ENCODE measurements around the gene SLC30A3.

Gene SLC30A3

DNA sequence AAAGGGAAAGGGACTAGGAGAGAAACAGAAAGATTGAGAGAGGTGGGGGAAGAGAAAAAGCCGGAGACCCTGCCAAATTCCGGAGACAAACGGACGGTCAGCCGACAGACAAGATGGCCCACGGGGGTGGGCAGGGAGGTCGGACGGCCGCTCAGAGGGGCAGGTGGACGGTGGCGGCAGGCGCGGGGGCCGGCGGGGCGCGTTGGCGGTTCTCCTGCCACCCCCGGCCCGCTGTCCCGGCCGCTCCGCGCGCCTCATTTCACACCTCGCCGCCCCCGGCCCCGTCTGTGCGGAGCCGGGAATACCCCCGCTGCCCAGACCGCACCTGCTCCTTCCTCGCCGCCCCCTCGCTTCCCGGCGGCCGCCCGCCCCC is 935 bp downstream of the SLC30A3 start:
- DNase-seq (no peak), ATAC-seq (replicated peaks) (no peak)
- Mint-ChIP-seq H3K36me3 (ENCODE audit: insufficient read depth) (peaks cover 6% of the 10 kb centered on the region), H3K27me3 (peaks cover 68 to 72% of the 10 kb centered on the region in 2 donors), H3K27ac (no peak overlapping the region), H3K9me3 (no peaks in the 10 kb centered on the region), H3K4me3 (peak overlapping the region; percentile 73 to 84), H3K4me1 (ENCODE audit: low read depth in 2 of 2) (peaks cover 22 to 27% of the 10 kb centered on the region in 2 donors)

DNA sequence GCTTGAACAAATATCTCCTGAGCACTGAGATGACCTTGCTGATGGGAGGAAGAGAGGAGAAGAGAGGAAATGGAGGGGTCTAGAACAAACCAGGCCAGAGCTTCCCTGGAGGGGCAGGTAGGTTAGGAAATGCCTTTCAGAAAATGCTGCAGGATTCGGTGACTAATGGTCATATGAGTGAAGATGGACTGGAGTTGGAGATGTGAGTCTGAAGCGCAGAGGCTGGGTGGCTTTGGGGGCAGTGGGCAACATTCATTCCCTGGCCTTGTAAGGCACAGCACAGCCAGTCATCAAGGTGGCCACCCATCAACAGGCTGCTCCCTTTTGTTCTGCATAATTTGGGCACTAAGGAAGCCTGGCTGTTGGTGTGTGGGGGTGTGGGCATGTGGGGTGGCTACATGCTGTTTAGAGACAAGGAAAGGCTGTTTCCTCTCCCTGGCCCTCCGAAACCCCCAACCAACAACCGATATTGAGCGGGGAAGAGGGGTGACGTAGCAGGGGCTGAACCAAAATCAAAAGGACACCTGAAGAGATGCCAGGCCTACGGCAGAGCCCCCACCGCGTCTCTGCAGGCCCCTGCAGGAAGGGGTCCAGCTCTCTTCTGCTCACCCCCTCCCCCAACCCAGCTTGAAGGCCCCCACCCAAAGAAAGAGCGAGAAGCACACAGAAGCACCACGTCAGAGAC is 1.5 kb downstream of the SLC30A3 start:
- Mint-ChIP-seq H3K9me3 (no peaks in the 10 kb centered on the region), H3K36me3 (ENCODE audit: insufficient read depth) (peaks cover 6% of the 10 kb centered on the region), H3K27ac (no peak overlapping the region), H3K4me3 (peak overlapping the region; percentile 73 to 84), H3K27me3 (peaks cover 73 to 77% of the 10 kb centered on the region in 2 donors), H3K4me1 (ENCODE audit: low read depth in 2 of 2) (peaks cover 22 to 27% of the 10 kb centered on the region in 2 donors)
- ATAC-seq (replicated peaks) (no peak), DNase-seq (no peak)

DNA sequence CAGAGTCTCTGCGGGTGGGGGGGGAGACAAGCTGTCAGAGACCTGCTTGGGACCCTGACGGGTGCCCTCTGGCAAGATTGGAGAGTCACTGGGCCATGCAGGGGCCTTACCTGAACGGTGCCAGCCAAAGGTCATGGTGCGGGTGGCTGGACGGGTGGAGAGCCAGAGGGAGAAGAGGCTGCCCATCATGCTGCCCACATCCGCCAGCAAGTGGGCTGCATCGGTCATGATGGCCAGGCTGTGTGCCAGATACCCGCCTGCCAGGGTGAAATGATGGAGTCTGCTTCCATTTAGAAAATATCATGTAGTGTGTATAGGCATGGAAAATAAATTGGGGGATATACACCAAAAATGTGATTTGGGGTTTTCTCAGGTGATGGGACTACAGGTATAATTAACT is 4.8 kb downstream of the SLC30A3 start:
- no peak for DNase-seq
- Mint-ChIP-seq H3K4me1 (ENCODE audit: low read depth in 2 of 2) (peaks cover 10 to 13% of the 10 kb centered on the region in 2 donors), H3K36me3 (ENCODE audit: insufficient read depth) (peaks cover 6% of the 10 kb centered on the region), H3K4me3 (no peak overlapping the region), H3K9me3 (no peaks in the 10 kb centered on the region), H3K27me3 (peaks cover 78 to 88% of the 10 kb centered on the region in 2 donors), H3K27ac (no peak overlapping the region)
- ATAC-seq (replicated peaks), result no peak

DNA sequence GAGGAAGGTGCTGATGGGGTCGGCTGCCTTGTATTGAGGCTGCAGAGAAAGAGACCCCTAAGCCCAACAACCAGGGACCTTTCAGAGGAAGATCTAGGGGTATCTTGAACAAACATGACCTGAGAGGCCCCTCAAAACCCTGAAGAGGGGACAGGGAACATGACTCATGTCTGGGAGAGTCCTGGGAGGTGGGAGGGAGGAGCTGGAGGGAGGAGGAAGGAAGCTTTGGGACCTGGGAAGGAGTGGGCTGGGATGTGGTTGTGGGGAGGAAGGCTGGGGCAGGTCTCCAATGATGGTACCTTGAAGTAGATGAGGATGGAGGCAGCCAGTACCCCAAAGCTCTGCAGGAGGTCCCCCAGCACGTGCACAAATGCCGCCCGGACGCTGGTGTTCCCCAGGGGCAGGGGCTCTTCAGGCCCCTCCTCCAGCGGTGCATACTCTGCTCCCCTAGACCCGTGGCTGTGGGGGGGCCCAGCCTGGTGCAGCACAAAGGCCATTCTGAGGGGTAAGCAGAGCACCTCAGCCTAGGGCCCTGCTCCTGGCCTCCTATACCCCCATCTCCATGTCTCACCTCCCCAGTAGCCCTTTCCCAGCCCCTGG is 5.9 kb downstream of the SLC30A3 start:
- Mint-ChIP-seq H3K27me3 (peaks cover 78 to 84% of the 10 kb centered on the region in 2 donors), H3K4me1 (ENCODE audit: low read depth in 2 of 2) (peaks cover 9 to 12% of the 10 kb centered on the region in 2 donors), H3K4me3 (no peak overlapping the region), H3K27ac (no peak overlapping the region), H3K36me3 (ENCODE audit: insufficient read depth) (peaks cover 6% of the 10 kb centered on the region), H3K9me3 (no peaks in the 10 kb centered on the region)
- no peak for DNase-seq
- no peak for ATAC-seq (replicated peaks)

DNA sequence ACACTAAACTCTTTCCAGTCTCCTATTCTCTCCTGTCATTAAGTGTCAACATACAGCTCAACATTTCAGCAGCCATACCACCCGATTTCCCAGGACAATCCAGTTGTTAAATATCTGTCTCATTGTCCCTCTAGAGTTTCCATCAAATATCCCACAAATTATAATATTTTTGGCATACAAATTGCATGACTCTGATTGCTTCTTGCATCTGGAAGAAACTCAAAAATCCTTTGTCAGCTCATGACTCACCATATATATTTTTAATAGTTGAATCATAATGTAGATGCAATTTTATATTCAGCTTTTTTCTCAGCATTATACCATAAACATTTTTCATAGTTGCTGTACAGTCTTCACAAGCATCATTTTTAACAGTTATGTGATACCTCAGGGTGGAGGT is 7.2 kb downstream of the SLC30A3 start:
- DNase-seq (no peak), ATAC-seq (replicated peaks) (no peak)
- H3K27me3 Mint-ChIP-seq, result peaks cover 79 to 84% of the 10 kb centered on the region in 2 donors
- H3K4me1 Mint-ChIP-seq (ENCODE audit: low read depth in 2 of 2), result peaks cover 0 to under 1% of the 10 kb centered on the region in 2 donors
- H3K4me3 Mint-ChIP-seq, result no peak overlapping the region
- no peak overlapping the region for H3K27ac Mint-ChIP-seq
- no peaks in the 10 kb centered on the region for H3K9me3 Mint-ChIP-seq
- H3K36me3 Mint-ChIP-seq (ENCODE audit: insufficient read depth), result peaks cover 3% of the 10 kb centered on the region

DNA sequence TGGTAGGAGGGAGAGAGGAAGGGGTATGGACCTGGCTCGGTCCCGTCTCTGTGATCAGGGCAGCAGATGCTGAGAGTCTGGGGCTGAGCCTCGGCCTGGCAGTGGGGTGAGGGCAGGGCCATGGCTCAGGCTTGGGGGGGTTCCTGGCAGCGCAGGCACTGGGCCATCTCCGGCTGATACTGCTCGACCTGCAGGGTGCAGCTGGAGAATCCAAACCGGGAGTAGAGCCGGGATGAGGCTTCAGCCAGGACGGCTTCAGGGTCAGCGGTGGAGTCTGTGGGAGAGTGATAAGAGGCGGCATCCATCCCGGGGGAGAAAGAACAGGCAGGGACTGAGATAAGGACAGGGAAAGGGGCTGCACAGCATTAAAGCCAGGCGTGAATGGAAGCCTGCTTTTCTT is 7.7 kb downstream of the SLC30A3 start:
- H3K27me3 Mint-ChIP-seq, result peaks cover 76 to 83% of the 10 kb centered on the region in 2 donors
- no peaks in the 10 kb centered on the region for H3K9me3 Mint-ChIP-seq
- H3K4me1 Mint-ChIP-seq (ENCODE audit: low read depth in 2 of 2), result no peaks in the 10 kb centered on the region
- no peak for ATAC-seq (replicated peaks)
- no peak overlapping the region for H3K4me3 Mint-ChIP-seq
- H3K36me3 Mint-ChIP-seq (ENCODE audit: insufficient read depth), result peaks cover 3% of the 10 kb centered on the region
- no peak overlapping the region for H3K27ac Mint-ChIP-seq
- no peak for DNase-seq

DNA sequence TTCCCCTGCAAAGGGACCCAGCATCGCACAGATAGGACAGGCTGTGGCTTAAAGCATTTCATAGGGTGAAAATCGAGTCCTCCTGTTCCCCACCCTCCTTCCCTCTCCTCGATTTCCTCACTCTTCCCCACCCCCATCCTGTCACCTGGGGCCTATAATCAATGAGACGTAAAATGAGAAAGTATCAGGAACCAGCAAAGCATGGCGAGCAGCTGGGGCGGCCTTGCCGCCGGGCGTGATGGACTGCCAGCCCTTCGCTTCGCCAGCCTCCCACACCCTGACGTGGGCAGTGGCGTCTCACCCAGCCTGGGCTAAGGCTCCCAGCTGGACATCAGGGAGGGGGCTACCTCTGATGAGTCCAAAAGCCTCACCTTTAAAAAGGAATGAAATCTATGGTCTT is 11.1 kb downstream of the SLC30A3 start:
- no peak for ATAC-seq (replicated peaks)
- no peak for DNase-seq
- Mint-ChIP-seq H3K9me3 (no peaks in the 10 kb centered on the region), H3K4me1 (ENCODE audit: low read depth in 2 of 2) (no peaks in the 10 kb centered on the region), H3K27ac (no peak overlapping the region), H3K4me3 (no peak overlapping the region), H3K36me3 (ENCODE audit: insufficient read depth) (peaks cover 6% of the 10 kb centered on the region), H3K27me3 (peaks cover 49% of the 10 kb centered on the region in 2 donors)

DNA sequence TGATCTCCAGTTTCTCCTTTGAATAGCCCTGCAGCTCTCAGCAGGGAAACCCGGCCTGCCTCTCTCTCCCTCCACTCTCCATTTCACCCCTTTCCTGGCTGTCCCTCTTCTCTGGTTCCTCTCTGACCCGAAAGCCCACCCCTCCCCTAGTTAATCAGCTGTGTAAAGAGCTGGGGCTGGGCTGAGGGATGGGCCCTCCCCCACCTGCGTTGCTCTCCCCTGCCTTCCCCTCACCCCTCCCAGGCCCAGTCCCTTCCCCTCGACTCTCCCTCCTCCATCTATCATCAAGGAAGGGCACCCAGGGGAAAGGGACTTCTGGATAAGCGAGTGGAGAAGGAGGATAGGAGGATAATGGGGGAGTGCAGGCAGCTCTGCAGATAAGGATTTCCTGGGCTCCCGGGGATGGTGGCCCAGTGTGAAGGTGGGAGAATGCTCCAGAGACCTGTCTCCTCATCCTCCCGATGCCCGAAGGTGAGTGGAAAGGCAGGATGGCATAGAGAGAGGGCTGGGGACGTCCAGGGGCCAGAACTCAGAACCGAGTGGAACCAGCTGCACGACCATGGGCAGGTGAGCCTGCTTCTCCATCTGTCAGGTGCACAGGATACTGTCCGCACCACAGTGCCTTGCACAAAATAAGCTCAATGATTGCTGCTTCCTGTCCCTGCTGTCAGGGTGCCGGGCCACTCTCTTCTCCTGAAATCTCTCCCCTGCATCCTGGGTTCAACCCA is 12.0 kb downstream of the SLC30A3 start:
- Mint-ChIP-seq H3K4me3 (no peak overlapping the region), H3K27me3 (peaks cover 39 to 41% of the 10 kb centered on the region in 2 donors), H3K4me1 (ENCODE audit: low read depth in 2 of 2) (no peaks in the 10 kb centered on the region)

DNA sequence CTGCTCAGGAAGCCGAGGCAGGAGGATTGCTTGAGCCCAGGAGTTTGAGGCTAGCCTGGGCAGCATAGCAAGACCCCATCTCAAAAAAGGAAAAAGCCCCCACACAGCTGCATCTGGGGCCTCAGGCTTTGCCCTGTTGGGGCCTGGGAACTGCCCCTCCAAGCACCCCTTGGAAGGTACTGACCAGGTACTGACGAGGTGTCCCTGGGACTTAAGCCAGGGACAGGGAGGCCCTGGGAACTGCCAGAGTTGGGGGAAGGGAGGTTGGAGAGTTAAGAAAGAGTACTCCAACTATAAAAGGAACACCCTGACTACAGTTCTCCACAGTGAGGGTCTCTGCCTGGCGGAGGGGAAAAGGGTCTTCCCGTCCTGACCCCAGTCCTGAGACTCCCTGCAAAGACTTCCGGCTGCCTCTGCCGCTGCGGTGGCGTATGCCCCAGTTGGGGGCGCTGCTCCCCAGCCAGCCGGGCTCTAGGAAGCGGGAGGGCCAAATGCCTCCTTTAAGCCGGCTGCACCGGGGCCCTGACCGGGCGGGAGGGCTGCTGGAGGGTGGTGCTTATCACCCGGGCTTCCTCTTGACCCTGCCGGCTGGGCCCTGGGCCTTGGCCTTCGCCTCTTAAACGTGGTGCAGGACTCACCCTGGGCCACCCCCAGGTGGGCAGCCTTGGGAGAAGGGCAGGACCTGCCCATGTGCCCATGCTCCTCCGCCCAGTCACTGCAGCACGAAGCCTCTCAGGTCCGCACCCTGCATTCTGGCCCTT is 12.8 kb downstream of the SLC30A3 start:
- ATAC-seq (replicated peaks), result peak; percentile 54
- peaks cover 32 to 33% of the 10 kb centered on the region in 2 donors for H3K27me3 Mint-ChIP-seq
- peaks cover 6% of the 10 kb centered on the region for H3K36me3 Mint-ChIP-seq (ENCODE audit: insufficient read depth)
- no peaks in the 10 kb centered on the region for H3K4me1 Mint-ChIP-seq (ENCODE audit: low read depth in 2 of 2)
- DNase-seq, result peak; percentile 25 to 33 (median 33)
- no peak overlapping the region for H3K4me3 Mint-ChIP-seq
- peak overlapping the region in 1 of 2 donors; percentile 71 for H3K27ac Mint-ChIP-seq
- H3K9me3 Mint-ChIP-seq, result no peaks in the 10 kb centered on the region

More for the DNA sequence above, 12.0 kb downstream of the SLC30A3 start:
- Mint-ChIP-seq H3K27ac (peak overlapping the region in 1 of 2 donors; percentile 71), H3K9me3 (no peaks in the 10 kb centered on the region), H3K36me3 (ENCODE audit: insufficient read depth) (peaks cover 6% of the 10 kb centered on the region)
- no peak for ATAC-seq (replicated peaks)
- no peak for DNase-seq

DNA sequence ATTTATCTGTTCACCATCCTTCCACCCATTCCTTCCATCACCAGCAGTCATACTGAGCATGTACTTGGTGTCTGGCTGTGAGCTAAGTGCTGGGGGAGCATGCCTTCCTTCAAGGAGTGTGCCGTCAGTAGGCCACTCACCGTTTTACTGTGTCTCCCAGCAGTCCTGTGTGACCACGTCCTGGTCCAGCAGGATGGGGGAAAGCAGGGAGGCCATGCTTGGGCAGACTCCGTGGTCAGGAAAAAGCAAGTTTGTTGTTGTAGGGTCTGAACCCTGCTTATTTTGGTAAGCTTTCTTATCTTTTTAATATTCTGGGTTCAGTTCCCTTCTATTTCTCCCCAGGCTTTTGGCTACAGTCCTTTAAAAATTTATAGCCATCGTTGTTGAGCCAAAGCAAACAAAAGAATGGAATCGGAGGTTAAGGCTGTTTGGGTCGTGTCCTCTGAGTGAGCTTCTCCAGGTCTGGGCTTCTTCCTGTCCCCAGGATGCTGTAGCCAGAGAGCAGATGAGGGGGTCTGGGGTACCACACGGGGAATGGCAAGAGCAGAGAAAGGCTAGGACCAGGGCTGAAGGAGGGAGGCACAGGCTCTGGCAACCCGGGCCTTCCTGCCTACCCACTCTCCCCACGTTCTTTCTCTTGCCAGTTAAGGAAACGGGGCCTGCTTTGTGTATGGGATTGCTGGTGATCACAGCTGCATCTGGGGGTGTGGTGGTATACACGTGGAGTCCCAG is 13.5 kb downstream of the SLC30A3 start:
- Mint-ChIP-seq H3K9me3 (no peaks in the 10 kb centered on the region), H3K4me1 (ENCODE audit: low read depth in 2 of 2) (no peaks in the 10 kb centered on the region), H3K27ac (no peak overlapping the region), H3K36me3 (ENCODE audit: insufficient read depth) (peaks cover 6% of the 10 kb centered on the region), H3K27me3 (peaks cover 24 to 26% of the 10 kb centered on the region in 2 donors), H3K4me3 (no peak overlapping the region)
- ATAC-seq (replicated peaks), result no peak
- no peak for DNase-seq

DNA sequence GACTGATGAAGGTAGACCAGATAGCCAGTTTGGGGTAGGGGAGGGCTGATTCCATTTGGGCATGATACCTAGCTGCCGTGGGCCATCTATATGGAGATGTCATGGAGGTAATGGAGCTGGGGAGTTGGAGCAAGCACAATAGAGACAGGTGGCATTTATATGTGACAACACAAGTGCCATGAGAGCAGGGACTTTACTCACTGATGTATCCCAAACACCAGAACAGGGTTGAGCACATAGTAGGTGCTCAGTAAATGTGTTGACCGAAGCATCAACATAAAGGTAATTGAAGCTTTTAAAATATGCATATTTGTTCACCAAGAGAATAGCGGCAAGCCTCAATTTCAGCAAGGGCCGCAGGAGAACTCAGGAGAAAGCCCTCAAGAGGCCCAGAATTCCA is 15.0 kb downstream of the SLC30A3 start:
- Mint-ChIP-seq H3K4me3 (no peak overlapping the region), H3K4me1 (ENCODE audit: low read depth in 2 of 2) (no peaks in the 10 kb centered on the region), H3K27ac (no peak overlapping the region), H3K27me3 (peaks cover 18 to 22% of the 10 kb centered on the region in 2 donors), H3K9me3 (no peaks in the 10 kb centered on the region), H3K36me3 (ENCODE audit: insufficient read depth) (peaks cover 10% of the 10 kb centered on the region)
- ATAC-seq (replicated peaks) (no peak), DNase-seq (no peak)

DNA sequence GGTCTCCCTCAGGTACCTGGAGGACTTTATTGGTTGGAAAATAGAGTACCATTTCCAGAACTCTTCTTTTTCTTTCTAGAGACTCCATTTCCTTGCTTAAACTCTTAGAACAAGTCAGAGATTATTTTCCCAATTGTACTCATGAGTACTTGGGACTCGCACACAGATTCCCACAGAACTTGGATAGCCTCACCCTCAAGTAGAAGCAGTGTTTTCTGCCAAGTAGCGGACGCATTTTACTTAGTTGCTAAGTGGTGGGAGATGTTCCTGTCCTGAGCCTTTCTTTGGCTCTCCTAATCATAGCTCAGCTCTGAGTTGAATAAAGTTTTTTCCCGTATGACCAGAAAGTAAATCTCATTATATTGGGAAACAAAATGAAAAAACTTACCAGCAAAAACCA is 17.2 kb downstream of the SLC30A3 start:
- peaks cover 16% of the 10 kb centered on the region for H3K36me3 Mint-ChIP-seq (ENCODE audit: insufficient read depth)
- H3K27ac Mint-ChIP-seq, result no peak overlapping the region
- peaks cover 4 to 7% of the 10 kb centered on the region in 2 donors for H3K27me3 Mint-ChIP-seq
- no peaks in the 10 kb centered on the region for H3K9me3 Mint-ChIP-seq
- ATAC-seq (replicated peaks) (no peak), DNase-seq (no peak)
- H3K4me3 Mint-ChIP-seq, result no peak overlapping the region
- H3K4me1 Mint-ChIP-seq (ENCODE audit: low read depth in 2 of 2), result peaks cover 0 to 6% of the 10 kb centered on the region in 2 donors

DNA sequence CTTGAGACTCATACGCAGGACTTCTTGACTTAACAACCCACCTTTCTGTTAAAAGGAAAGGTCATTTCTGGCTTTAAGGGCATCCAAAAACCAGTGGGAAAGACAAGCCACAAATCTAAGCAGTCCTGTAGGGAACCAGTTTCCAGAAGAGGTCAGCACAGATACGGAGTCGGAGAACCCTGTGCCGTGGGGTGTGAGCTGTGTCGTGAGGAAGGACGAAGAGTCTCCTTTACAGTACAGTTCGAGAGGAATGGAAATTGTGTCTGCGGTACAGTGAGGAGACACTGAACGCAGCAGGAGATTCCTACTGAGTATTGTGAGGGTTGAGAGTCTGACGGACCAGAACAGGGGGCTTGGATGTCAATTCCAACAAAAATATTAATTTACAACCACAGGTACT is 17.7 kb downstream of the SLC30A3 start:
- peaks cover 20% of the 10 kb centered on the region for H3K36me3 Mint-ChIP-seq (ENCODE audit: insufficient read depth)
- no peak for DNase-seq
- no peak for ATAC-seq (replicated peaks)

More for the DNA sequence above, 17.7 kb downstream of the SLC30A3 start:
- Mint-ChIP-seq H3K9me3 (no peaks in the 10 kb centered on the region), H3K27me3 (peaks cover 0 to 5% of the 10 kb centered on the region in 2 donors), H3K27ac (no peak overlapping the region), H3K4me3 (no peak overlapping the region), H3K4me1 (ENCODE audit: low read depth in 2 of 2) (peaks cover 0 to 9% of the 10 kb centered on the region in 2 donors)

Data from effector memory CD8-positive, alpha-beta T cell (primary cell).